ENCODE measurements around the gene GAS2L1. TPM values are rescaled to one million over a fixed set of nuclear protein-coding genes. Genes with fewer than 3 reads are reported as not detected.

The GAS2L1 gene
- polyA plus RNA-seq, 1 donor from 2014 or later, result 0.77 TPM

DNA sequence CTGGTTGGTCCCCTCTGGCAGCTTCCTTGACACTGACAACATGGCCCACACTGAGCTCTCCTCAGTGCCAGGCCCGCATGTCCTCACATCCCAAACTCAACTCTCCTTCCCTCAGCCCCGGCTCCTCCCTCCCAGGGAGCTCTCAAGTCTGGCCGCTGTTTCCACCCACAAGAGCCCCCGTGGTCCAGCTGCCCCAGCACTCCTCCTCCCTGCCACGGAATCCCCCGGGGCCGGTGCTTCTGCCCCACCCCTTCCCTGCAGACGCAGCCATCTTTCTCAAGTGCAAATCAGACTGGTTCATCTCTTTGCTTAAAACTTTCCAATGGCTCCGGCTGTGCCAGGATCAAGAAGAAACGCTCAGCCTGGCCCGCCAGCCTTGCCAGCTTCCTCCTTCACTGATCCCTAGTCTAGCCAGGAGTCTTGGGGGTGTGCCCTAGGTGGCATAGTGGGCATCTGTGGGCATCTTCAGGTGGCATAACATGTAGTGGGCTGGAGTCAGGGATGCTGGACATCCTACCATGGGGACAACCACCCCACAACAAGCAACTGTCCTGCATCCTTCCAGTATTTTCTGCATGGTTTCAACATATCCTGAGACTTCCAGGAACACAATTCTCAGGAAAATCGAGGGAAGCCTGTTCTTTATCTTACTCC is 31.3 kb downstream of the GAS2L1 start:
- Histone ChIP-seq H3K27me3 (ENCODE audit: insufficient read depth, low read depth, low read length) (no peaks in the 10 kb centered on the region), H3K9ac (ENCODE audit: low read length) (no peak overlapping the region), H3K79me2 (replicated peaks; ENCODE audit: insufficient read depth, low read length) (no peaks in the 10 kb centered on the region), H4K20me1 (ENCODE audit: insufficient read depth) (no peaks in the 10 kb centered on the region), H3K4me3 (ENCODE audit: low read length) (no peak overlapping the region), H3K9me2 (ENCODE audit: insufficient read depth, low read length) (no peaks in the 10 kb centered on the region), H3F3A (ENCODE audit: insufficient read depth, low read length, poor library complexity, severe bottlenecking) (no peaks in the 10 kb centered on the region), H3K27ac (ENCODE audit: low read length) (no peak overlapping the region), H3K9me3 (ENCODE audit: low read length) (no peaks in the 10 kb centered on the region), H3K36me3 (ENCODE audit: insufficient read depth, low read length) (no peaks in the 10 kb centered on the region), H2AFZ (ENCODE audit: low read depth, low read length) (no peak overlapping the region), H3K4me2 (ENCODE audit: low read length) (no peak overlapping the region)
- TF ChIP-seq SMC3 (conservative IDR thresholded peaks at IDR 0.05; ENCODE audit: poor library complexity), result no peak
- no peak for TF ChIP-seq EP300 (conservative IDR thresholded peaks at IDR 0.05; ENCODE audit: poor library complexity, severe bottlenecking)
- TF ChIP-seq TAF1 (IDR thresholded peaks at IDR 0.05; ENCODE audit: low read depth), result no peak
- TF ChIP-seq, protein P1, sequence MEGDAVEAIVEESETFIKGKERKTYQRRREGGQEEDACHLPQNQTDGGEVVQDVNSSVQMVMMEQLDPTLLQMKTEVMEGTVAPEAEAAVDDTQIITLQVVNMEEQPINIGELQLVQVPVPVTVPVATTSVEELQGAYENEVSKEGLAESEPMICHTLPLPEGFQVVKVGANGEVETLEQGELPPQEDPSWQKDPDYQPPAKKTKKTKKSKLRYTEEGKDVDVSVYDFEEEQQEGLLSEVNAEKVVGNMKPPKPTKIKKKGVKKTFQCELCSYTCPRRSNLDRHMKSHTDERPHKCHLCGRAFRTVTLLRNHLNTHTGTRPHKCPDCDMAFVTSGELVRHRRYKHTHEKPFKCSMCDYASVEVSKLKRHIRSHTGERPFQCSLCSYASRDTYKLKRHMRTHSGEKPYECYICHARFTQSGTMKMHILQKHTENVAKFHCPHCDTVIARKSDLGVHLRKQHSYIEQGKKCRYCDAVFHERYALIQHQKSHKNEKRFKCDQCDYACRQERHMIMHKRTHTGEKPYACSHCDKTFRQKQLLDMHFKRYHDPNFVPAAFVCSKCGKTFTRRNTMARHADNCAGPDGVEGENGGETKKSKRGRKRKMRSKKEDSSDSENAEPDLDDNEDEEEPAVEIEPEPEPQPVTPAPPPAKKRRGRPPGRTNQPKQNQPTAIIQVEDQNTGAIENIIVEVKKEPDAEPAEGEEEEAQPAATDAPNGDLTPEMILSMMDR (IDR thresholded peaks at IDR 0.05; ENCODE audit: poor library complexity, severe bottlenecking), result no peak

DNA sequence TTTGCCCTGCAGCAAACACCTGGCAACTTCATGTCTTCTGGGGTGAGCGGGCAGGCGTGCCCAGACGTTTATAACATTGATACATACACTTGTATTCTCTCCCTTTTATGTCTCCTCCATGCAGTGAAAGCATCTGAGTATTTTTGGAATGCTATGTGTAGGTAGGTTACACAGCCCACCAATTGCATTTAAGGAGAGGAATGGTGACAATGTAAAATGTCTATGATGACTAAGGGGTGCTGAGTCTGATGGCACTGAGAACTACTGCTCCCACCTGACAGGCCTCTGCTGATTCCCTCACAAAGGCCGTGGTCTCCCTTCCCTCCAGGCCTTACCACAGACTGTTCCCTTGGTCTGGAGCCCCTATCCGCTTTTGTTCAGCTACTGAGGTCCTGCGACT is 31.9 kb downstream of the GAS2L1 start:
- no peaks in the 10 kb centered on the region for H3K36me3 ChIP-seq (ENCODE audit: insufficient read depth, low read length)
- no peaks in the 10 kb centered on the region for H3F3A ChIP-seq (ENCODE audit: insufficient read depth, low read length, poor library complexity, severe bottlenecking)
- H3K9ac ChIP-seq (ENCODE audit: low read length), result no peak overlapping the region
- no peaks in the 10 kb centered on the region for H3K9me2 ChIP-seq (ENCODE audit: insufficient read depth, low read length)
- H2AFZ ChIP-seq (ENCODE audit: low read depth, low read length), result no peak overlapping the region
- H3K27ac ChIP-seq (ENCODE audit: low read length), result no peak overlapping the region
- no peak for TF ChIP-seq EZH2 (IDR thresholded peaks at IDR 0.05; ENCODE audit: borderline replicate concordance, insufficient read depth, low read length, poor library complexity, severe bottlenecking)
- TF ChIP-seq SMC3 (conservative IDR thresholded peaks at IDR 0.05; ENCODE audit: poor library complexity), result no peak
- TF ChIP-seq TAF1 (IDR thresholded peaks at IDR 0.05; ENCODE audit: low read depth), result no peak
- TF ChIP-seq EP300 (conservative IDR thresholded peaks at IDR 0.05; ENCODE audit: poor library complexity, severe bottlenecking), result no peak
- no peak for TF ChIP-seq POLR2AphosphoS5 (IDR thresholded peaks at IDR 0.05)
- no peak for TF ChIP-seq MXI1 (conservative IDR thresholded peaks at IDR 0.05; ENCODE audit: poor library complexity, severe bottlenecking)
- TF ChIP-seq, protein P2, sequence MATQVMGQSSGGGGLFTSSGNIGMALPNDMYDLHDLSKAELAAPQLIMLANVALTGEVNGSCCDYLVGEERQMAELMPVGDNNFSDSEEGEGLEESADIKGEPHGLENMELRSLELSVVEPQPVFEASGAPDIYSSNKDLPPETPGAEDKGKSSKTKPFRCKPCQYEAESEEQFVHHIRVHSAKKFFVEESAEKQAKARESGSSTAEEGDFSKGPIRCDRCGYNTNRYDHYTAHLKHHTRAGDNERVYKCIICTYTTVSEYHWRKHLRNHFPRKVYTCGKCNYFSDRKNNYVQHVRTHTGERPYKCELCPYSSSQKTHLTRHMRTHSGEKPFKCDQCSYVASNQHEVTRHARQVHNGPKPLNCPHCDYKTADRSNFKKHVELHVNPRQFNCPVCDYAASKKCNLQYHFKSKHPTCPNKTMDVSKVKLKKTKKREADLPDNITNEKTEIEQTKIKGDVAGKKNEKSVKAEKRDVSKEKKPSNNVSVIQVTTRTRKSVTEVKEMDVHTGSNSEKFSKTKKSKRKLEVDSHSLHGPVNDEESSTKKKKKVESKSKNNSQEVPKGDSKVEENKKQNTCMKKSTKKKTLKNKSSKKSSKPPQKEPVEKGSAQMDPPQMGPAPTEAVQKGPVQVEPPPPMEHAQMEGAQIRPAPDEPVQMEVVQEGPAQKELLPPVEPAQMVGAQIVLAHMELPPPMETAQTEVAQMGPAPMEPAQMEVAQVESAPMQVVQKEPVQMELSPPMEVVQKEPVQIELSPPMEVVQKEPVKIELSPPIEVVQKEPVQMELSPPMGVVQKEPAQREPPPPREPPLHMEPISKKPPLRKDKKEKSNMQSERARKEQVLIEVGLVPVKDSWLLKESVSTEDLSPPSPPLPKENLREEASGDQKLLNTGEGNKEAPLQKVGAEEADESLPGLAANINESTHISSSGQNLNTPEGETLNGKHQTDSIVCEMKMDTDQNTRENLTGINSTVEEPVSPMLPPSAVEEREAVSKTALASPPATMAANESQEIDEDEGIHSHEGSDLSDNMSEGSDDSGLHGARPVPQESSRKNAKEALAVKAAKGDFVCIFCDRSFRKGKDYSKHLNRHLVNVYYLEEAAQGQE (IDR thresholded peaks at IDR 0.05; ENCODE audit: borderline replicate concordance), result no peak
- TF ChIP-seq, protein P1 (IDR thresholded peaks at IDR 0.05; ENCODE audit: poor library complexity, severe bottlenecking), result no peak
- TF ChIP-seq RAD21 (conservative IDR thresholded peaks at IDR 0.05), result no peak
- no peaks in the 10 kb centered on the region for H3K79me2 ChIP-seq (replicated peaks; ENCODE audit: insufficient read depth, low read length)
- no peak overlapping the region for H3K4me2 ChIP-seq (ENCODE audit: low read length)
- H3K27me3 ChIP-seq (ENCODE audit: insufficient read depth, low read depth, low read length), result no peaks in the 10 kb centered on the region
- H3K9me3 ChIP-seq (ENCODE audit: low read length), result no peaks in the 10 kb centered on the region
- no peak overlapping the region for H3K4me3 ChIP-seq (ENCODE audit: low read length)
- no peaks in the 10 kb centered on the region for H4K20me1 ChIP-seq (ENCODE audit: insufficient read depth)
